ENCODE data around the gene MARK4.

DNA sequence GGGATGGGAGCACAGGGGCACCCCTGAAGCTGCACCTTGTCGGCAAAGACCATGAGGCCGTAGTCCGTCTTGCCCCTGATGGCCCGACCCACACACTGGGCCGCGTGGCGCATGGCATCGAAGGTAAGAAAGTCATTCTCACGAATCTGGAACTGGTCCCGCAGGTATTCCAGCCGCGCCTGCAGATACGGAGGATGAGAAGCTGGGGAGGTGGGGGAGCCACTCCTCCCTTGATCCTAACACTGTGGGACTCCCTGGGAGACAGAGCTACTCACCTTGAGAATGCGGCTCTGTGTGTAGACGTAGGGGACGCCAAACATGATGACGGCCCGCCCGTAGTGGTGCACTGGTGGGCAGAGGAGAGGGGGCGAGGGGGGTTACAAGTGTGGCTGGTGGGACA is 101.4 kb downstream of the MARK4 start:
- TF ChIP-seq ZNF274 (IDR thresholded peaks at IDR 0.05; ENCODE audit: low read depth, low read length), result no peak
- no peak for TF ChIP-seq YY1 (IDR thresholded peaks at IDR 0.05; ENCODE audit: insufficient read depth, insufficient read length)

Measured in NT2/D1 (cell line).